Nasal cavity respiratory epithelium epithelial cell of viscerocranial mucosa (primary cell): Measurements from ENCODE around the gene OR5K2. TPM values are rescaled to one million over a fixed set of nuclear protein-coding genes. Genes with fewer than 3 reads are reported as not detected.

Experiments used
- total RNA-seq: library from RNA; depleted of rRNA; stranded (reverse); fragments of >200 nt; gene quantifications from 2 replicates; pipeline ENCODE4 v1.2.3, GENCODE V29; 2014

The OR5K2 gene
- not detected in 2 replicates for total RNA-seq

GRCh38 chr3:98497381-98497780 is at the start of gene OR5K2:
OR5K2 (plus strand) TSS chr3:98497681; CDS start chr3:98497681, 0 bp downstream.

GRCh38 chr3:98462901-98463300 is 34.6 kb upstream of the OR5K2 start, which contains the start of gene OR5K1:
OR5K1 (plus strand) TSS chr3:98463201; CDS start chr3:98469577, 6,376 bp downstream.

GRCh38 chr3:98522544-98523281 is 25.2 kb downstream of the OR5K2 start, which contains the start of gene CLDND1:
CLDND1 (minus strand) TSS chr3:98522902; CDS start chr3:98521424, 1,478 bp downstream.

GRCh38 chr3:98531622-98532274 is 34.3 kb downstream of the OR5K2 start, which contains the start of gene GPR15:
GPR15 (plus strand) TSS chr3:98531978; CDS start chr3:98532034, 56 bp downstream.

Other genes with a start within 250 kb of the OR5K2 start
- not detected in 2 replicates for gene OR5H6, start 233.4 kb upstream of the OR5K2 start, total RNA-seq
- not detected in 2 replicates for gene OR5H2, start 215.2 kb upstream of the OR5K2 start, total RNA-seq
- not detected in 2 replicates for gene OR5K4, start 143.8 kb upstream of the OR5K2 start, total RNA-seq
- not detected in 2 replicates for gene OR5K3, start 107.0 kb upstream of the OR5K2 start, total RNA-seq
- gene OR5K1, start 34.5 kb upstream of the OR5K2 start, total RNA-seq: not detected in 2 replicates
- 180 and 194 TPM in 2 replicates for gene CLDND1, start 25.2 kb downstream of the OR5K2 start, total RNA-seq
- gene GPR15, start 34.3 kb downstream of the OR5K2 start, total RNA-seq: not detected in 2 replicates
- gene CPOX, start 95.9 kb downstream of the OR5K2 start, total RNA-seq: 28.4 and 30.0 TPM in 2 replicates